ENCODE results near the gene GABPB2.

DNA sequence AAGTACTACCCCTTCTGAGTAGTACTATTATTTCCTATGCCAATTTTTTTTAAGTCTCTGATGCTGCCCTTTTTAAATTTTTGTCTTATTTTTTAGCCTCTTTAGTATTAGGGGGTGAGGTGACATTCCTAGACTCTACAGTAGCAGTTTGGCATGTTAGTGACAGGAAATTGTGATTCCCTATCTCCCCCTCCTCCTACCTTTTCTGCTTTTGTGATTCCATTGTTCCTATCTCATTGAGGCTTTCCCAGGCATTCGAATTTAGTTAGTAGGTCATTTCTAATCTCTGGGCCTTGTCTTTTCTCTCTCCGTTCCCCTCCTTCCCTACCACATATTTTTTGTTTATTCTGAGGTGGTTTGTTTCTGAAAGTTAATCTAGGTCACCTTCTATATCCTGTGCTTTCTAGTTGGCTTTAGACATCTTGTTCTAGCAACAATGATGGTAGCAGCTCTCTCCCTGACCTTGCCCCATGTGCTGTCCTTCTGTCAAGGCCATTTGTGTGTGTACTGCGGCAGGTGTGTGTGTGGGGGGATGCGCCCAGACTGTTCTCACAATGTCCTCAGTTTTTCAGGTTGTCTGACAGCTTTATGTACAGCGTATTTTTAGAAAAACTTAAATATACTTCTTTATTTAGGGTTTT lies 54.3 kb downstream of the GABPB2 start:
- TF ChIP-seq EZH2 (IDR thresholded peaks at IDR 0.05; ENCODE audit: insufficient read depth, low read length): no peak
- TF ChIP-seq, protein P1, sequence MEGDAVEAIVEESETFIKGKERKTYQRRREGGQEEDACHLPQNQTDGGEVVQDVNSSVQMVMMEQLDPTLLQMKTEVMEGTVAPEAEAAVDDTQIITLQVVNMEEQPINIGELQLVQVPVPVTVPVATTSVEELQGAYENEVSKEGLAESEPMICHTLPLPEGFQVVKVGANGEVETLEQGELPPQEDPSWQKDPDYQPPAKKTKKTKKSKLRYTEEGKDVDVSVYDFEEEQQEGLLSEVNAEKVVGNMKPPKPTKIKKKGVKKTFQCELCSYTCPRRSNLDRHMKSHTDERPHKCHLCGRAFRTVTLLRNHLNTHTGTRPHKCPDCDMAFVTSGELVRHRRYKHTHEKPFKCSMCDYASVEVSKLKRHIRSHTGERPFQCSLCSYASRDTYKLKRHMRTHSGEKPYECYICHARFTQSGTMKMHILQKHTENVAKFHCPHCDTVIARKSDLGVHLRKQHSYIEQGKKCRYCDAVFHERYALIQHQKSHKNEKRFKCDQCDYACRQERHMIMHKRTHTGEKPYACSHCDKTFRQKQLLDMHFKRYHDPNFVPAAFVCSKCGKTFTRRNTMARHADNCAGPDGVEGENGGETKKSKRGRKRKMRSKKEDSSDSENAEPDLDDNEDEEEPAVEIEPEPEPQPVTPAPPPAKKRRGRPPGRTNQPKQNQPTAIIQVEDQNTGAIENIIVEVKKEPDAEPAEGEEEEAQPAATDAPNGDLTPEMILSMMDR (IDR thresholded peaks at IDR 0.05; ENCODE audit: insufficient read depth, low read depth, low read length): no peak

Data from astrocyte (in vitro differentiated cells and primary cell).